ENCODE measurements around the gene ANGEL2.
"Not testable (repeated sequence)": the region's sequence is repeated elsewhere in the genome, so short reads cannot be mapped to it uniquely, and the experiment has no call there.

ANGEL2 gene

GRCh38 chr1:213032651-213033050 lies 17.0 kb upstream of the ANGEL2 start:
- no peak overlapping the region for H3K27ac Mint-ChIP-seq
- TF ChIP-seq CTCF (IDR thresholded peaks at IDR 0.05; ENCODE audit: unreplicated experiment in 3 of 3), result no peak
- H3K9me3 Mint-ChIP-seq, result no peaks in the 10 kb centered on the region
- no peaks in the 10 kb centered on the region for H3K27me3 Mint-ChIP-seq (ENCODE audit: low read depth)
- no peak overlapping the region for H3K4me3 Mint-ChIP-seq
- no peaks in the 10 kb centered on the region for H3K36me3 Mint-ChIP-seq (ENCODE audit: low read depth)
- H3K4me1 Mint-ChIP-seq, result no peaks in the 10 kb centered on the region

GRCh38 chr1:213027024-213027423 lies 11.4 kb upstream of the ANGEL2 start:
- H3K36me3 Mint-ChIP-seq (ENCODE audit: low read depth); H3K27me3 Mint-ChIP-seq (ENCODE audit: low read depth); H3K27ac Mint-ChIP-seq; H3K4me1 Mint-ChIP-seq; H3K9me3 Mint-ChIP-seq; H3K4me3 Mint-ChIP-seq: not testable (repeated sequence)

DNA sequence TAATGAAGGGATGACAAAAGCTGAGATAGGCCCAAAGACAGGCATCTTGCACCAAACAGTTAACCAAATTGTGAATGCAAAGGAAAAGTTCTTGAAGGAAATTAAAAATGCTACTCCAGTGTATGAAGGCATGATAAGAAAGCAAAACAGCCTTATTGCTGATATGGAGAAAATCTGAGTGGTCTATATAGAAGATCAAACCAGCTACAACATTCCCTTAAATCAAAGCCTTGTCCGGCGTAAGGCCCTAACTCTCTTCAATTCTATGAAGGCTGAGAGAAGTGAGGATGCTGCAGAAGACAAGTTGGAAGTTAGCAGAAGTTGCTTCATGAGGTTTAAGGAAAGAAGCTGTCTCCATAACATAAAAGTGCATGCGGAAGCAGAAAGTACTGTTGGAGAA lies 4.3 kb upstream of the ANGEL2 start:
- no peak for TF ChIP-seq CTCF (IDR thresholded peaks at IDR 0.05; ENCODE audit: unreplicated experiment in 3 of 3)
- H3K4me3 Mint-ChIP-seq, result no peak overlapping the region
- no peak overlapping the region for H3K27ac Mint-ChIP-seq
- no peaks in the 10 kb centered on the region for H3K27me3 Mint-ChIP-seq (ENCODE audit: low read depth)
- no peaks in the 10 kb centered on the region for H3K4me1 Mint-ChIP-seq
- H3K36me3 Mint-ChIP-seq (ENCODE audit: low read depth), result no peaks in the 10 kb centered on the region
- no peaks in the 10 kb centered on the region for H3K9me3 Mint-ChIP-seq

DNA sequence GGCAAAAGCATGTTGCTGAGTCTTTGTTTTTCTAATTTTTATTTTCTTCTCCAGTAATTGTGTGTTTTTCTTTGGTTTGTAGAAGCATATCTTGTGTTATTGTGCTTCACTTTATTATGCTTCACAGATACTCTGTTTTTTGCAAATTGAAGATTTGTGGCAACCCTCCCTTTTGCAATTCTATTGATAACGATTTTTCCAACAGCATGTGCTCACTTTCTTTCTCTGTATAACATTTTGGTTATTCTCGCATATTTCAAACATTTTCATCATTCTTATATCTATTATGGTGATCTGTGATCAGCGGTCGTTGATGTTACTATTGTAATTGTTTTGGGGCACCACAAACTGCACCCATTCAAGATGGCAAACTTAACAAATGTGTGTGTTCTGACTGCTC lies 3.8 kb upstream of the ANGEL2 start:
- Mint-ChIP-seq H3K27ac (no peak overlapping the region), H3K4me3 (no peak overlapping the region), H3K27me3 (ENCODE audit: low read depth) (no peaks in the 10 kb centered on the region), H3K4me1 (peaks cover 4% of the 10 kb centered on the region), H3K9me3 (no peaks in the 10 kb centered on the region), H3K36me3 (ENCODE audit: low read depth) (no peaks in the 10 kb centered on the region)
- no peak for TF ChIP-seq CTCF (IDR thresholded peaks at IDR 0.05; ENCODE audit: unreplicated experiment in 3 of 3)

- Mint-ChIP-seq H3K27ac (peak overlapping the region in 1 of 3 experiments; percentile 70), H3K9me3 (no peaks in the 10 kb centered on the region), H3K4me3 (peak overlapping the region in 1 of 3 experiments; percentile 23), H3K4me1 (peaks cover 16% of the 10 kb centered on the region), H3K36me3 (ENCODE audit: low read depth) (peaks cover 8% of the 10 kb centered on the region), H3K27me3 (ENCODE audit: low read depth) (no peaks in the 10 kb centered on the region)
- TF ChIP-seq CTCF (IDR thresholded peaks at IDR 0.05; ENCODE audit: unreplicated experiment in 3 of 3), result no peak
Measured at GRCh38 chr1:213017447-213018273, 2.0 kb upstream of the ANGEL2 start.

- Mint-ChIP-seq H3K27ac (peak overlapping the region; percentile 96 to 100 (median 99)), H3K4me1 (peaks cover 20% of the 10 kb centered on the region), H3K36me3 (ENCODE audit: low read depth) (peaks cover 24% of the 10 kb centered on the region), H3K4me3 (peak overlapping the region; percentile 94 to 97 (median 96)), H3K27me3 (ENCODE audit: low read depth) (no peaks in the 10 kb centered on the region), H3K9me3 (no peaks in the 10 kb centered on the region)
- TF ChIP-seq CTCF (IDR thresholded peaks at IDR 0.05; ENCODE audit: unreplicated experiment in 3 of 3), result no peak
Measured at GRCh38 chr1:213014642-213015041, 1.0 kb downstream of the ANGEL2 start.

All from nephron (organoid).